CD14-positive monocyte (primary cell): ENCODE results near the gene KCNMA1. TPM values are rescaled to one million over a fixed set of nuclear protein-coding genes. Genes with fewer than 3 reads are reported as not detected.

Experiments
- DNase-seq, 3 donors: peaks; one replicate each; pipeline ENCODE4 v3.0.0-alpha.2; 2011 to 2022
- H2AFZ ChIP-seq: 2 replicates; pipeline ENCODE4 v1.6.0; 2012; ENCODE audit warnings: mild to moderate bottlenecking, low read depth, low read length, inconsistent platforms; ENCODE audit not compliant: insufficient read depth, poor library complexity, severe bottlenecking
- H3K27ac ChIP-seq, 2 donors: 1 replicate in 1 of 2; 2 replicates in 1 of 2; pipeline ENCODE4 v1.5.1; 2012 to 2013; ENCODE audit warnings: low read length in 2 of 2, control low read depth in 1 of 2, inconsistent platforms in 1 of 2, low read depth in 1 of 2, mild to moderate bottlenecking in 1 of 2
- H3K27me3 ChIP-seq, 2 donors: one replicate each; pipeline versions ENCODE4 v1.6.0 to v1.6.1; 2011 to 2013; ENCODE audit warnings: low read length in 2 of 2; ENCODE audit not compliant: control insufficient read depth in 2 of 2, insufficient read depth in 2 of 2
- H3K36me3 ChIP-seq, 2 donors: replicated peaks in 1 of 2; 1 replicate in 1 of 2; 2 replicates in 1 of 2; pipeline versions ENCODE4 v1.5.1 to v1.6.1; 2012 to 2013; ENCODE audit warnings: low read length in 2 of 2, control low read depth in 1 of 2, inconsistent platforms in 1 of 2, mild to moderate bottlenecking in 1 of 2; ENCODE audit not compliant: insufficient read depth in 2 of 2, control insufficient read depth in 1 of 2
- H3K4me1 ChIP-seq, 2 donors: 1 replicate in 1 of 2; 2 replicates in 1 of 2; pipeline versions ENCODE4 v1.5.1 to v1.6.1; 2012 to 2013; ENCODE audit warnings: low read length in 2 of 2, control low read depth in 1 of 2, inconsistent platforms in 1 of 2, mild to moderate bottlenecking in 1 of 2, moderate library complexity in 1 of 2; ENCODE audit not compliant: insufficient read depth in 2 of 2, control insufficient read depth in 1 of 2
- H3K4me2 ChIP-seq: replicated peaks from 2 replicates; pipeline ENCODE3; 2012; ENCODE audit warnings: low read length, moderate library complexity, mild to moderate bottlenecking; ENCODE audit not compliant: poor library complexity, severe bottlenecking; ENCODE audit errors: extremely low read depth
- H3K4me3 ChIP-seq, 3 experiments: fragments of 200-600 bp in 1 of 3; sonication (generic) in 1 of 3; replicated peaks in 1 of 3; 1 replicate in 2 of 3; 2 replicates in 1 of 3; pipeline ENCODE4 v1.5.1; 2011 to 2013; ENCODE audit warnings: low read length in 3 of 3, mild to moderate bottlenecking in 3 of 3, control low read depth in 2 of 3, low read depth in 2 of 3, inconsistent platforms in 1 of 3, moderate library complexity in 1 of 3
- H3K79me2 ChIP-seq: 2 replicates; pipeline ENCODE4 v1.6.0; 2012; ENCODE audit warnings: mild to moderate bottlenecking, control low read depth, inconsistent platforms, low read length, moderate library complexity; ENCODE audit not compliant: insufficient read depth
- H3K9ac ChIP-seq: 2 replicates; pipeline ENCODE4 v1.6.0; 2017; ENCODE audit warnings: low read length, mild to moderate bottlenecking; ENCODE audit not compliant: insufficient read depth, poor library complexity, severe bottlenecking
- H3K9me3 ChIP-seq, 2 donors: replicated peaks in 1 of 2; 1 replicate in 1 of 2; 2 replicates in 1 of 2; pipeline versions ENCODE4 v1.5.1 to v1.6.1; 2012 to 2013; ENCODE audit warnings: low read length in 2 of 2, control low read depth in 1 of 2; ENCODE audit not compliant: control insufficient read depth in 1 of 2, insufficient read depth in 1 of 2
- H4K20me1 ChIP-seq: 2 replicates; pipeline ENCODE4 v1.6.0; 2012; ENCODE audit warnings: mild to moderate bottlenecking, low read length, control low read depth, moderate library complexity; ENCODE audit not compliant: insufficient read depth
- H3K27ac Mint-ChIP-seq, 7 donors: one replicate each; pipeline ENCODE4 v1.8.0; 2020; ENCODE audit warnings: mild to moderate bottlenecking in 7 of 7, mixed read lengths in 7 of 7, moderate library complexity in 6 of 7, inconsistent platforms in 2 of 7
- H3K27me3 Mint-ChIP-seq, 3 donors: one replicate each; pipeline ENCODE4 v1.8.0; 2021 to 2022; ENCODE audit warnings: low read depth in 3 of 3, mild to moderate bottlenecking in 3 of 3, mixed read lengths in 3 of 3, moderate library complexity in 3 of 3, inconsistent platforms in 1 of 3
- H3K36me3 Mint-ChIP-seq, 2 donors: one replicate each; pipeline ENCODE4 v1.8.0; 2020; ENCODE audit warnings: mixed read lengths in 2 of 2, inconsistent platforms in 1 of 2, mild to moderate bottlenecking in 1 of 2
- H3K4me1 Mint-ChIP-seq: one replicate; pipeline ENCODE4 v1.8.0; 2020; ENCODE audit warnings: mild to moderate bottlenecking, mixed read lengths
- H3K4me3 Mint-ChIP-seq, 2 donors: one replicate each; pipeline ENCODE4 v1.8.0; 2020; ENCODE audit warnings: mild to moderate bottlenecking in 2 of 2, mixed read lengths in 2 of 2, moderate library complexity in 1 of 2
- H3K9me3 Mint-ChIP-seq, 7 donors: one replicate each; pipeline ENCODE4 v1.8.0; 2020 to 2022; ENCODE audit warnings: mixed read lengths in 7 of 7, mild to moderate bottlenecking in 6 of 7, moderate library complexity in 6 of 7, inconsistent platforms in 2 of 7
- CTCF ChIP-seq: fragments of 200-600 bp; IDR thresholded peaks from one replicate; pipeline ENCODE4 v1.8.0; 2022; ENCODE audit warnings: antibody characterized with exemption, mild to moderate bottlenecking
- WGBS: methylation state at CpG from one replicate; pipeline ENCODE4 v1.1.5; 2013; ENCODE audit warnings: missing lambda C conversion rate; ENCODE audit not compliant: insufficient coverage; 5-methylcytosine and 5-hydroxymethylcytosine counted together
- intact Hi-C, 2 donors: fragments of 100-400 bp; cut with micrococcal nuclease; formaldehyde crosslinking; loops; one replicate each; pipeline versions ENCODE4 v1.15.0 to v1.15.1; 2023
- polyA plus RNA-seq, 3 donors: library from polyadenylated mRNA; depleted of rRNA in 1 of 3; unstranded in 2 of 3; stranded (reverse) in 1 of 3; fragments of 300-500 nt in 2 of 3; fragments of >200 nt in 1 of 3; fragmentation: Illumina TruSeq in 2 of 3; gene quantifications; 1 replicate in 2 of 3; 2 replicates in 1 of 3; pipeline ENCODE4 v1.2.3, GENCODE V29; 2012 to 2021

The KCNMA1 gene
- polyA plus RNA-seq, 3 donors: 0.11 to 1.0 TPM; not detected in 1

DNA sequence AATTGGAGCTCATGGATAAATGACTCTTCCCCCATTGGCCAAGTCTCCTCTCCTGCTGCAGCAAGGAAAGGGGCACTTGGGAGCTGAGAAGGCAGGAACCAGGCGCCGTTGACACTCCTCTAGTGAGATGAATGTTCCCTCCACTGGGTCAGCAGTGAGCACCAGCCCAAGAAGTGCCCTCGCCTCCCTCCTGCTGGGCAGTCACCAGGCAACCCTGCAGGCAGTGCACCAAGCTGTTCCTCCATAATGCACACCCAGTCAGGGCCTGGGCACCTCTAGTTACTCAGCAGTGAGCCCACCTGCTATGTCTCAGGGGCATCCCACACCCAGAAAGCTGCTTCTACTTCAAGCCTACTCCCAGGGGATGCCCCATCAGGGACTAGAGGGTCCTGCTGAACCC is 84.3 kb downstream of the KCNMA1 start:
- H3K27me3 Mint-ChIP-seq: peaks cover 0 to 8% (median 0%) of the 10 kb centered on the region in 3 donors
- H3K4me3 Mint-ChIP-seq: peak overlapping the region in 1 of 2 donors; percentile 16
- H3K4me1 Mint-ChIP-seq: peaks cover 66% of the 10 kb centered on the region
- TF ChIP-seq CTCF: no peak
- Histone ChIP-seq H3K36me3 (no peaks in the 10 kb centered on the region), H3K79me2 (no peaks in the 10 kb centered on the region), H3K27ac (peak overlapping the region in 1 of 2 donors; percentile 90), H3K4me3 (no peak overlapping the region), H2AFZ (no peak overlapping the region), H3K4me2 (no peak overlapping the region), H3K4me1 (peaks cover 6 to 64% of the 10 kb centered on the region in 2 donors), H3K9ac (no peak overlapping the region), H3K27me3 (no peaks in the 10 kb centered on the region), H3K9me3 (no peaks in the 10 kb centered on the region), H4K20me1 (no peaks in the 10 kb centered on the region)
- intact Hi-C loops: no loop called here
- H3K9me3 Mint-ChIP-seq: peaks cover 0 to 2% (median 0%) of the 10 kb centered on the region in 7 donors
- DNase-seq: no peak
- peak overlapping the region in 6 of 7 donors; percentile 77 to 93 (median 85) for H3K27ac Mint-ChIP-seq
- WGBS: 100% methylated on average over 3 of the region's 3 CpGs
- H3K36me3 Mint-ChIP-seq: peaks cover 0 to 4% of the 10 kb centered on the region in 2 donors

DNA sequence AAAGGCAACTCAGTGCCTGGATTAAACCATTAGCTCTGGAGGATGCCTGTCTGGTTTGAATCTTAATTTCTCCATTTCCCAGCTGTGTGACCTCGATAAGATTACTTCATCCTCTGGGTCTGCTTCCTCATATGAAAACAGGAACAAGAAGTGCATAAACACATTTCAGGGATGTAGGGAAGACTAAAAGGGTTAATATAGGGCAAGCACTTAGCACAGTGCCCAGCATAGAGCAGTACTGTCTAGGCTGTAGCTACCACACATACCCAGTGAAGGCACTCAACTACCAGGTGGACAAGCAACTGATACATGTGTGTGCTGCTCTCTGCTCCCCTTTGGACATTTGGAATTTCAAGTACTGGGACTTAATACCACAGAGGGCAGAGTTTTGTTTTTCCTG is 85.4 kb downstream of the KCNMA1 start:
- no peak for TF ChIP-seq CTCF
- intact Hi-C loops: no loop called here
- Mint-ChIP-seq H3K27me3 (peaks cover 0 to 8% (median 0%) of the 10 kb centered on the region in 3 donors), H3K27ac (peak overlapping the region in 6 of 7 donors; percentile 80 to 93 (median 86)), H3K36me3 (peaks cover 0 to 4% of the 10 kb centered on the region in 2 donors), H3K9me3 (no peaks in the 10 kb centered on the region), H3K4me1 (peaks cover 66% of the 10 kb centered on the region), H3K4me3 (no peak overlapping the region)
- H3K4me1 ChIP-seq: peaks cover 6 to 66% of the 10 kb centered on the region in 2 donors
- H3K9ac ChIP-seq: no peak overlapping the region
- H3K27me3 ChIP-seq: no peaks in the 10 kb centered on the region
- no peak overlapping the region for H2AFZ ChIP-seq
- no peaks in the 10 kb centered on the region for H3K79me2 ChIP-seq
- no peaks in the 10 kb centered on the region for H3K36me3 ChIP-seq
- no peak overlapping the region for H3K4me3 ChIP-seq
- peak overlapping the region in 1 of 2 donors; percentile 69 for H3K27ac ChIP-seq
- WGBS: no CpG with 5 or more reads among the region's 1 CpG
- H4K20me1 ChIP-seq: no peaks in the 10 kb centered on the region
- peak in 1 of 3 donors; percentile 78 for DNase-seq
- no peak overlapping the region for H3K4me2 ChIP-seq
- H3K9me3 ChIP-seq: no peaks in the 10 kb centered on the region
